Lung (tissue), 12 donors: Measurements from ENCODE around the gene PSME3IP1. TPM values are rescaled to one million over a fixed set of nuclear protein-coding genes. Genes with fewer than 3 reads are reported as not detected.
A peak's percentile ranks its signal among the peaks of the same experiment; 100 is the strongest.

Experiments
- ATAC-seq: fragments of 200-7000 bp; cut with Tn5 transposase; one replicate; pipeline ENCODE4 v1.9.1; 2020; ENCODE audit warnings: moderate number of reproducible peaks; ENCODE audit not compliant: insufficient read depth, low FRiP score
- DNase-seq, 3 donors: peaks; one replicate each; pipeline ENCODE4 v3.0.0-alpha.2; 2013 to 2017
- H3K27ac ChIP-seq, 2 donors: one replicate each; pipeline ENCODE4 v1.5.1; 2013; ENCODE audit warnings: mild to moderate bottlenecking in 2 of 2, moderate library complexity in 2 of 2, control low read depth in 1 of 2, inconsistent platforms in 1 of 2, low read depth in 1 of 2, low read length in 1 of 2
- H3K27me3 ChIP-seq, 3 donors: one replicate each; pipeline ENCODE4 v1.5.1; 2013; ENCODE audit warnings: low read length in 2 of 3; ENCODE audit not compliant: control insufficient read depth in 3 of 3, insufficient read depth in 3 of 3
- H3K36me3 ChIP-seq, 4 donors: one replicate each; pipeline ENCODE4 v1.5.1; 2013; ENCODE audit warnings: low read length in 4 of 4, mild to moderate bottlenecking in 1 of 4, moderate library complexity in 1 of 4; ENCODE audit not compliant: control insufficient read depth in 4 of 4, insufficient read depth in 4 of 4
- H3K4me1 ChIP-seq, 5 donors: one replicate each; pipeline ENCODE4 v1.5.1; 2013; ENCODE audit warnings: low read length in 5 of 5, mild to moderate bottlenecking in 2 of 5, moderate library complexity in 1 of 5; ENCODE audit not compliant: control insufficient read depth in 5 of 5, insufficient read depth in 5 of 5
- H3K4me3 ChIP-seq: one replicate; pipeline ENCODE4 v1.5.1; 2013; ENCODE audit warnings: mild to moderate bottlenecking, control low read depth, moderate library complexity
- H3K9ac ChIP-seq, 2 donors: one replicate each; pipeline ENCODE4 v1.5.1; 2013; ENCODE audit warnings: low read length in 2 of 2, control low read depth in 1 of 2; ENCODE audit not compliant: insufficient read depth in 1 of 2
- H3K9me3 ChIP-seq, 4 donors: one replicate each; pipeline ENCODE4 v1.5.1; 2013; ENCODE audit warnings: low read length in 3 of 4, mild to moderate bottlenecking in 1 of 4, moderate library complexity in 1 of 4; ENCODE audit not compliant: control insufficient read depth in 4 of 4, insufficient read depth in 3 of 4
- CTCF ChIP-seq: IDR thresholded peaks from 2 replicates; pipeline ENCODE4 v1.5.1; 2012; ENCODE audit warnings: mild to moderate bottlenecking; ENCODE audit errors: control extremely low read depth, extremely low read depth
- WGBS, 2 donors: extraction: QIAGEN DNeasy Blood & Tissue Kit; methylation state at CpG; one replicate each; pipeline ENCODE4 v1.1.7; 2013; 5-methylcytosine and 5-hydroxymethylcytosine counted together
- polyA plus RNA-seq, 2 donors: library from polyadenylated mRNA; stranded (reverse); fragments of 200-250 nt; gene quantifications; one replicate each; pipeline ENCODE4 v1.2.1, GENCODE V29; 2013
- total RNA-seq, 2 donors: library from RNA; depleted of rRNA in 1 of 2; stranded (reverse); fragments of >200 nt in 1 of 2; gene quantifications; one replicate each; pipeline ENCODE4 v1.2.1, GENCODE V29; 2014 to 2021
- donor health status: control.
- donor health status: control.
- donor health status: Bipolar disorder and iron deficiency.
- donor health status: healthy.
- donor health status: DM: yes; HTN: yes; CAD: no.

PSME3IP1 gene
- total and polyA plus RNA-seq, 4 donors = 59.3 to 83.1 (median 63.1) TPM

GRCh38 chr16:57123974-57124674 is 61.7 kb downstream of the PSME3IP1 start:
- Histone ChIP-seq H3K9ac (no peak overlapping the region), H3K36me3 (peaks cover 0 to 33% (median 11%) of the 10 kb centered on the region in 4 donors), H3K4me1 (peaks cover 0 to 8% (median 0%) of the 10 kb centered on the region in 5 donors), H3K9me3 (no peaks in the 10 kb centered on the region), H3K27me3 (no peaks in the 10 kb centered on the region), H3K27ac (peak overlapping the region in 1 of 2 donors; percentile 41), H3K4me3 (no peak overlapping the region)
- DNase-seq (no peak), ATAC-seq (peak; percentile 68)
- WGBS, 2 donors = 71 to 79% methylated on average over 11 of the region's 11 CpGs
- no peak for TF ChIP-seq CTCF

GRCh38 chr16:57123216-57123973 is 62.4 kb downstream of the PSME3IP1 start:
- Histone ChIP-seq H3K27ac (peak overlapping the region in 1 of 2 donors; percentile 41), H3K9me3 (no peaks in the 10 kb centered on the region), H3K27me3 (no peaks in the 10 kb centered on the region), H3K9ac (no peak overlapping the region), H3K4me3 (no peak overlapping the region), H3K36me3 (peaks cover 0 to 35% (median 9%) of the 10 kb centered on the region in 4 donors), H3K4me1 (peaks cover 0 to 8% (median 0%) of the 10 kb centered on the region in 5 donors)
- ATAC-seq (no peak), DNase-seq (no peak)
- TF ChIP-seq CTCF = no peak
- WGBS, 2 donors = 79 to 81% methylated on average over 7 of the region's 7 CpGs

GRCh38 chr16:57118461-57119084 is 67.3 kb downstream of the PSME3IP1 start:
- no peaks in the 10 kb centered on the region for H3K9me3 ChIP-seq
- DNase-seq (no peak), ATAC-seq (no peak)
- H3K4me1 ChIP-seq = peaks cover 0 to 17% (median 0%) of the 10 kb centered on the region in 5 donors
- WGBS, 2 donors = 95 to 98% methylated on average over 2 of the region's 2 CpGs
- H3K9ac ChIP-seq = no peak overlapping the region
- no peak for TF ChIP-seq CTCF
- no peak overlapping the region for H3K27ac ChIP-seq
- H3K27me3 ChIP-seq = no peaks in the 10 kb centered on the region
- peaks cover 0 to 57% (median 7%) of the 10 kb centered on the region in 4 donors for H3K36me3 ChIP-seq
- no peak overlapping the region for H3K4me3 ChIP-seq
